Activated naive CD4-positive, alpha-beta T cell treated with anti-CD3 and anti-CD28 coated beads, Interleukin-2, amount 50 U/mL, for 16 hours (primary cell): ENCODE measurements around the gene CALML5.

ENCODE experiments used
- DNase-seq: peaks from one replicate; pipeline ENCODE4 v3.0.0-alpha.2; 2020

CALML5 gene, protein sequence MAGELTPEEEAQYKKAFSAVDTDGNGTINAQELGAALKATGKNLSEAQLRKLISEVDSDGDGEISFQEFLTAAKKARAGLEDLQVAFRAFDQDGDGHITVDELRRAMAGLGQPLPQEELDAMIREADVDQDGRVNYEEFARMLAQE

DNA sequence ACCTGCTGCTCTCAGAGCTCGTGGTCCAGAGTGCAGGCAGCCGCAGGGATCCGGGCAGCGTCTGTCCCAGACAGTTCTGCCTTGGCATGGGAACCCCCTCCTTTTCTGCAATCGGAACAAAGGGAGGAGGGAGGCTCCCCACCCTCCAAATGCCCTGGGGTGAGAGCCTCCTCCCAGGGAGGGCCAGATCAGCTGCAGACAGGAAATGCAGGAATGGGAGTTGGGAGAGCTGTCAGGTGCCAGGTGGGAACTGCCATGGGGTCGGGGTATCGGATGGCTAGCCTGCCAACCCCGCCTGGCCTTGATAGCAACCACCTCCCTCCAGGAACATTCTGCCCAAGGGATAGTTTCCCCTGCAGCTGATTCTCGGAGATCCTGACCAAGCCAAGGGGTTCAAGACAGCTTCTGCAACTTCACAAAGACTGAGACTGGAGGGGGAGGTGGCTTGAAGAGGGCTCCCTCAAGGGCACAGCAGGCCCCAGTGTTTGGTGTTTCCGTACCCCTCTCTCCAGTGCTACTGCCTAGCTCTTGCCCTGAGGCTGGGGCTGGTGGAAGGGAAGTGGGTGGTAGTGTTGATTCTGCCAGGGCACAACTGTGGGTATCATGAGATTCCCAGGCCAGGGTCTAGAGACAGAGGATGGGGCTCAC, at the start of gene CALML5:
Gene CALML5 (minus strand): TSS at position 78 of the 648 bp plus-strand sequence. CDS start 132 bp downstream, outside the sequence.
- DNase-seq: no peak

DNA sequence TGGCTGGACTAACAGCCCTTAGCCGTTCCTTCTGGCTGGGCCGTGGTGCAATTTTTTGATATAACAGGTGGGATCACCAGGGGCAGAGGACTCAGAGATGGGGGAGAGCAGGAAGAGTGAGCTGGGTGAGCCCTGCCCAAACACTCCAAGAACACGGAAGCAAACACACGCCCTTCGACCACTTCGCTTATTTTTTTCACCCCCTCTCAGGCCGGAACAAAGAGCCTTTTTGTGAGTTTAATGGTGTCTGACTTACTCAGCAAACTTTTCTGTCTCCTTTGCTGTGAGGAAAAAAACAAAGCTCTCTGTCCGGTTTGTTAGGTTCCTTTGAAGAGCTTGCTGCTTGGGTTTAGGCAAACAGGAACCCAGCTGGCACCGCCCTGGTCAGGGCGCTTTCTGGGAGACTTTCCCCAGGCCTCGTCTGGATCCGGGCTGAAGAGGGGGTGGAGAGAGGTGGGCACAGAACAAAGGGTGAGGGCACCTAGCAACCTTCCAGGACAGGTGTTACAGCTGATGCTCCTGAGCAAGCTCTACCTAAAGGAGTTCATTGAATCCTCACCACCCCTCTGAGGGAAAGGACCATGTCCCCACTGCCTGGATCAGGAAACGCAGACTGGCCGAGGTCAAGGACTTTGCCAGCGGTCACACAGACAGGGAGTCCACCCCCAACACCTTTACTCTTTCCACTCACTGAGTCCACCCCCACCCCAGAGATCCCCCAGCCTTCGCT, 48.7 kb upstream of the CALML5 start:
- no peak for DNase-seq

DNA sequence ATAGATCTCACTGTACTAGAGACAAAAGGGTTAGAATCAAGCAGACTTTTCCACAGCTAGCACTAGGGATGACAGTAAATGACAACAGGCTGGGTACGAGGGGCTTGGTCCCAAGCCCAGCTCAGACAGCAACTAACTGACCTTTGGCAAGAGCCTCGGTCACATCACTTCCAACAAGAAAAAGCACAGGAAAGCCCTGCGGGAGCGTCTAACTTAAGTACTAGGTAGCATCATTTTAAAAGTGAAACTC, 48.2 kb upstream of the CALML5 start:
- no peak for DNase-seq

DNA sequence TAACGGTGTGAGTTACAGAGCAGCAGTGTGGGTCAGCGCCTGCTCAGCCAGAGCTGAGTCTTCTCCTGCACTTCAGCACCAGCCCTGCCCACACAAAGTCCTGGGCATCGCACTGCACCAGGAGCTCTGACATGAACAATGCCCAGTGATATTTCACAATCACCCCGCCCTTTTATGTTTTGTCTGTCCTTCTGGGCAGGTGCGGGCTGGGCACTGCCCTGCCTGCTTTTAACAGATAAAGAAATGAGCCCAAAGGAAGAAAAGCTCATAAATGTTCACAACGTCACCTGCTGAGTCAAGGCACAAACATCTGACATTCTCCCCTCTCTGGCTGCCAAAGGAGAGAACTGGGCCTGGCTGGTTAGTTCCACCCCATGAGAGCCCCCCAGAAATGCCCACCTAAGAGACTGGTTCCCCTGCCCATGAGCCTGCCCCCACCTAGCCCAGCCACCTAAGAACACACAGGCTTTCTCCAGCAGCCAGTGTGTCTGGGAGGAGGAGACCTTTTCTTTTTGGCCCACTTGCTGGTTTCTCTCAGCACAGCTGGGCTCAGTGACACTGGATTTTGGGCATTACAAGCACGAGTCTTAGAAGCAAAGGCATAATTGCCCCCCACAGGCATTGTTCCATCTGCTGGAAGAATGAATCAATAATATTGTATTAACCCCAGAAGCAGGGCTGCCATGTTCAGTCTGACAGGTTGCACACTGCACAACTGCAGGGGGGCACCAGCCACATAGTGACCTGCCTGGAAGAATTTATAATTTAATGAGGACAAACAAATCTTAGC, 47.7 kb upstream of the CALML5 start:
- DNase-seq: no peak

DNA sequence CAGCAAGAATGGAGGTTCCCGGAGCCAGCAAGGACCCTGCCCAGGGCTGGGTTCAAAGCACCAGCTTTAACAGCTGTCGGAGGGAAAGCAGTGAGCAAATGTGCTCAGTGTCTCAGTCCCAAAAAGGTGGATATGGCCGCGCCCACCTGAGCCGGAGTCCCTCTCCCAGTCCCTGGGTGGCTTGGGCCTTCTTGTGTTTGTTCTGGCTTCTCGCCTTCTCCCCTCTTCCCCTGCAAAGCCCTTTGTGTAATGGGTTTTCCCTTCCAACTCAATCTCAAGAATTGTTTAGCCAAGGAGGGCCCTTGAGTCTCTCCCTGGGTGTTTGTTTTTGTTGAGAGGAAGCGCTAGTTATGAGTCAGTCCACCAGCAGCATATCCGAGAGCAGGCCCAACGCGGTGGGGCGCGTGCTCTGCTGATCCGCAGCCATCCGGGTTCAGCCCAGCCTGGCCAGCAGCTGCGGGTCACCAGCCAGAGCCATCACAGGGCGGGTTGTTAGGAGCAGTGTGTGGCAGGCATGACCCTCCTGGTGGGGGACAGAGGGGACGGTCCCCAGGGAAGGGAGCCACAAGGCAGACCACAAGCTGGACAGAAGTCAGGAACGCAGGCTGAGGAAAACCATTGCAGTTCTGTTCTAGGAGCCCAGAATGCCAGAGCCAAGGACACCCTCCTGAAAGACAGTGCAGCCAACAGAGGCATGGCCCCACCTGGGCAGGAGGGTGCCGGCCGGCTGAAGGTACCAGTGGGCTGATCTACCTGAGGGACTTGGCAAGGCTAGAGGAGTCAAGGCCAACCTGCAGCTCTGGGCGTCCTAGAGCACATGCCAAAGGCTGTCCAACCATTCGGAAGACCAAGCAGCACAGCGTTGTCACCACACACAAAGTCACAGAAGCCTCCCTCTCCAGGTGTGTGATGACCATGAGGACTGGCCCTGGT, 46.7 kb upstream of the CALML5 start:
- no peak for DNase-seq

DNA sequence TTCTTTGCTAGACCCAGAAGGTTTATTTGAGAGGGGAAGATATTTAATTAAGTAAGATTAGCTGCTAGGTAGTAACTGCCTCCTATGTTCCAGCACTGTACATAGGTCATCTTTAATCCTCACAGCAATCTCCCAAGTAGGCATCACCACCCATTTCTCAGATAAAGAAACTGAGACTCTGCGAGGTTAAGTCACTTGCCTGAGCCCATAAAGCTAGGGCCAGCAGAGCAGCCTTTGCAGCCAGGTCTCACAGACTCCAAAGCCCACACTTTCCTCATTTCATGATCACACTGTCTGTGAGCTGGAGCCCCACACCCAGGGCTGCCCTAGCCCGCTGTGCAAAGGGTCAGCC, 46.0 kb upstream of the CALML5 start:
- DNase-seq: no peak

DNA sequence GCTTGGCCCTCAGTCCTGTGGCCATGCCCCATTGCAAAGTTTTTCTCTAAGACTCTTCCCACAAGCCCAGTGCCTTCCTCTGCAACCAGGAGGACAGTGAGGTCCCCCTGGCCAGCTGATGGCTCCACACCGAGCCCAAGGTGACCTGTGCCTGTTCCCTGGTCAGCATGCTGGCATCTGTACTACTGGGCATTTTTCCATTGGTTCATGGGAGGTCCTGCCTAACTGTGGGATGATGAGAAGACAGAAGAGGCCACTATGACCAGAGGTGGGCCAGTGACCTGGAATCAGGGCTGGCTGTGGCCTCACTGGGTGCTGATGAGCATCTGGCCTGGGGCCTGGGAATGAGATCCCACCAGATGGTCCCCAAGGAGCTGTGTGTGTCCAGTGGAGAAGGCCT, 45.6 kb upstream of the CALML5 start:
- no peak for DNase-seq

DNA sequence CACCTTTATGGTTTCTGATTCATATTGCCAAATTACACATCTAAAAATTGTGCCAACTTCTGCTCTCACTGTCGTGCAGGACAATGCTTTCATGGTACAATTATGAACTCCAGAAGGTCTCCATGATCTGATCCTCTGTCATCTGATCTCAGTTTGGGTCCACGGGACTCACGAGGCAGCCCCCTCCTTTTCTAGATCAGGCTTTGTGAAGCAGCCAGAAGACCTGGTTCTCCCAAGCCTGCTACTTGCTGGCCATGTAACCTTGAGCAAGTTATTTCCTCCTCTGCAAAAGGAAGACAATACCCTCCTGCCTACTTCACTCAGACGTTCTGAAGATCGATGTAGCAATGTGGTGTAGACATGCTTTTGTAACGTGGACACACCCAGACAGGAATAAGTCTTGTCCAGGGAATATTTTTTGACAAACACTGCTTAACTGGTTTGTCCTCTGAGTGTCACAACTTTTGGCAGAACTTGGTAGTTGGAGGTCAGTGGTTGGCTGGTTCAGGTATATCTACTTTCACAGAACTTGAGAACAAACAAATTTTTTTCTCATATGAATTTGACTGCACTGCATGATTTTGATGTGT, 44.9 kb upstream of the CALML5 start:
- DNase-seq: no peak

DNA sequence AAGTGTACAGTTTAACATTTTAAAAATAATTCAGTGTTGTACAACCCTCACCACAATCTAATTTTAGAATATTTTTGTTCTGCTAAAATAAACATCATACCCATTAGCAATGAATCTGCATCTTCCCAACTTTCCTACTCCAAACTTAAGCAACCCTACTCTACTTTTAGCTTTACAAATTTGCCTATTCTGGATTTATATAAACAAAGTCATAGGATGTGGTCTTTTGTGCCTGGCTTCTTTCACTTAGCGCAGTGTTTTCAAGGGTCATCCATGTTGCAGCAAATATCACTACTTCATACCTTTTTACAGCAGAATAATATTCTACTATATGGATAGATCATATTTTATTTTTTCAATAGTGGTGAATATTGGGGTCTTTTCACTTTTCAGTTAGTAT, 44.3 kb upstream of the CALML5 start:
- no peak for DNase-seq

DNA sequence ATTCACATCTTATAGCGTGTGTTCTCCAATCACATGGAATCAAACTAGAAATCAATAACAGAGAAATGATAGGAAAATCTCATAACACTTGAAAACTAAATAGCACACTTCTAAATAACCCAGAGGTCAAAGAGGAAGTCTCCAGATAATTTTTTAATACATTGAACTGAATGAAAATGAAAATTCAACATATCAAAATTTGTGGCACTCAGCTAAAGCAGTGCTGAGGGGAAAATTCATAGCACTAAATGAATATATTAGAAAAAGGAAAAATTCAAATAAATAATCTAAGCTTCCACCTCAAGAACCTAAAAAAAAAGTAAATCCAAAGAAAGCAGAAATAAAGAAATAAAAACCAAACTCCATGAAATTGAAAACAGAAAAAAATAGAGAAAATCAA, 42.7 kb upstream of the CALML5 start:
- DNase-seq: no peak

DNA sequence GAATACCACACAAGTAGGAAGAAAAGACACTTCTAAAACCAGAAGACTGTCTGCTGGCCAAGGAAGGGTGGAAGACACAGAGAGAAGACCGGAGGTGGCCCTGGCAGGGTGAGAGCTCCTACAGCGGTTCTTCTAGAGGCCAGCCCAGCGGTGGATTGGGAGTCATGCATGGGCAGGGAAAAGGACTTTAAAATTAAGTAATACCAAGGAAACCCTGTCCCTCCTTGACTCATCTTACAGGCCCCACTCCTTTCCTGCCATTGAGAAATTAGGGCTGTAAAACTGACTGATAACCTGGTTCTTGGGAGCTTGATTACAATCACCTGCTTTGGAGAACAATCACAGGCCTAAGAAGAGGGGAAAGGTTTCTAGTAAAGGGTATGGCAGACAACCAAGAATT, 41.5 kb upstream of the CALML5 start:
- no peak for DNase-seq

DNA sequence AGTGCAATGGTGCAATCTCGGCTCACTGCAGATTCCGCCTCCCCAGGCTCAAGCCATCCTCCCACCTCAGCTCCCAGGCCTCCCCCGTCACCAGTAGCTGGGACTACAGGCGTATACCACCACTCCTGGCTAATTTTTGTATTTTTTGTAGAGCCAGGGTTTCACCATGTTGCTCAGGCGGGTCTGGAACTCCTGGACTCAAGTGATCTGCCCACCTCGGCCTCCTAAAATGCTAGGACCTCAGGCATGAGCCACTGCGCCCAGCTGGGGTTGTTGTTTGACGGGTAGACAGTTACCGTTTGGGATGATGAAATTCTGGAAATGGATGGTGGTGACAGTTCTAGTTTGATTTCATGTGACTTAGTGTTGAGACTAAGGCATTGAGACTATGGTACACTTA, 40.7 kb upstream of the CALML5 start:
- DNase-seq: no peak

DNA sequence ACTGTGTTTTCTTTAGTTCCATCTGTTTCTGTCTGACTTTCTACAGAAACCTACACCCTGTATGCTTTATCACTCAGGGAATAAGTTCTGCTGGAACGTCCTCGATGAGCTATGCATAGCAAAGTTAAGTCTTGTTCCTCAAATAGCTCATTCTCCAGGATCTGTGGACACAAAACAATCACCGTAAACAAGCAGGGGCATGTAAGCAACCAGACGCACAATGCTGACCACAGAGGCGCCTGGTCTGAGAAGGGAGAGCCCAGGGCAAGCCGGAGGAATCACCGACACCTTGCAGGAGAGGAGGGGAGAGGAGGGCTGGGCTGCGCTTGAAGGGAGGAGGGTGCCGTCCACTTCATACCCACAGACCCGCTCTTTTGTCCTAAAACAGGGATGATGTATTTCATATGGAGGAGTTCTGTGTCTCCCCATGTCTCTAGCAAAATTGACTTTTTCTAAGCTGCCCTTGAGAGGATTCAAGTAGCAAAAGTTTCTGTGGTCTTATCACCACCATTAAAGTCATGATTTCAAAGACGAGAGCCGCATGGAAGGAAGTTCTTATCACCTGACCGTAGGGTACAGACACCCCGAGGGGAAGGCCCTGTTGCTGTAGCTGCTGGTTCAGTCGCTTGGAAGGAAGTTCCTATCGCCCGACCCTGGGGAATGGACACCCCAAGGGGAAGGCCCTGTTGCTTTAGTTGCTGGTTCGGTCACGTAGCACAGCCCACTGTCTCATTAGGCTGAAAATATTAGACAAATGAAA, 39.7 kb upstream of the CALML5 start:
- no peak for DNase-seq

DNA sequence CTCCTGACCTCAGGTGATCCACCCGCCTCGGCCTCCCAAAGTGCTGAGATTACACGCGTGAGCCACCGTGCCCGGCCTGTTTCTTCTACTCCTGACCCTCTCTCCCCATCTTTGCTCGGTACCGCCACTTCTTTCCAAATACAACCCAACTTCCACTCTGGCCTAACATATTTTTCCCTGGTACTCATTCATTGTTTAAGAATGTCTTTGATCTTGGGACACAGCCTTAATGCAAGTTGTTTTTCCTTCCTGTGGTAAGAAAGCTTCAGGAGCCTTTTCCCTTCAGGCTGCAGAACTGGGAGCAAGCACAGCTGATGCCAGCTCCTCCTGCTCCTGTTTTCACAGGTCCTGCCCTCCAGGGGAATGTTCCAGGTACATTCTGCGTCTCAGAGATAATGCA, 39.1 kb upstream of the CALML5 start:
- no peak for DNase-seq

DNA sequence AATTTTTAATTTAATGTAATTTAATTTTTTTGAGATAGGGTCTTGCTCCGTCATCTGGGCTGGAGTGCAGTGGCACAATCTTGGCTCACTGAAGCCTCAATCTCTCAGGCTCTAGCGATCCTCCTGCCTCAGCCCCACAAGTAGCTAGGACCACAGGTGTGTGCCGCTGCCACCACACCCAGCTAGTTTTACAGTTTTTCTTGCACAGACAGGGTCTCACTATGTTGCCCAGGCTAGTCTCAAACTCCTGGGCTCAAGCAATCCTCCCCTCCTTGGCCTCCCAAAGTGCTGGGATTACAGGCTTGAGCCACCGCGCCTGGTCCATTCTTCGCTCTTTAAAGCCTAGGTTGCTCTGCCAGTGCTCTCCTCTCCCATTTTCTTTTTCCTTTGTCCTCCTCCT, 38.3 kb upstream of the CALML5 start:
- DNase-seq: no peak

DNA sequence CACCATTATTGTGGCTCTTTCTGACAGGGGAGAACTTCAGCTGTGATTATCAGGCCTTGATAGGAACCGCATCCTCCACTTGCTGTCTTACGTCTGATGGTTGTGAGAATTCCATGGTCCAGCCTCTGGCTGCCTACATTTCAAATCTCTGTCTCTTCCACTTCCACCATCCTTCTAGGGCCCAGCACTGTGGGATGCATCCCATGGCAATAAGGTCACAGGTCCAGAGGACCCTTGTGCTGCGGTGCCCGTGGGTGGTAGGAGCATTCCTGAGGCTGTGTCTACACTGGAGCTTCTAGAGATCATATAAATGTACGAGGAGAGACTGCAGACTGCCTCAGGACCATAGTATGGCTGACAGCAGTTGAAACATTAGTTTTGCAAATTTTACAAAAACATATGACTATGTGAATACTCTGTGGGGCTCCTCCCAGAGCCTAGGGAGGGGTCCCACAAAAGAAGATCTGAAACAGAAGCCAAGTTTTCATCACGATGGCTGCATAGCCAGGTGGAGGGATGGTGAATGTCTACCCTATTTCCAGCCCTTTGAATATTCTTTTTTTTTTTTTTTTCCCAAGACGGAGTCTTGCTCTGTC, 37.2 kb upstream of the CALML5 start:
- no peak for DNase-seq

DNA sequence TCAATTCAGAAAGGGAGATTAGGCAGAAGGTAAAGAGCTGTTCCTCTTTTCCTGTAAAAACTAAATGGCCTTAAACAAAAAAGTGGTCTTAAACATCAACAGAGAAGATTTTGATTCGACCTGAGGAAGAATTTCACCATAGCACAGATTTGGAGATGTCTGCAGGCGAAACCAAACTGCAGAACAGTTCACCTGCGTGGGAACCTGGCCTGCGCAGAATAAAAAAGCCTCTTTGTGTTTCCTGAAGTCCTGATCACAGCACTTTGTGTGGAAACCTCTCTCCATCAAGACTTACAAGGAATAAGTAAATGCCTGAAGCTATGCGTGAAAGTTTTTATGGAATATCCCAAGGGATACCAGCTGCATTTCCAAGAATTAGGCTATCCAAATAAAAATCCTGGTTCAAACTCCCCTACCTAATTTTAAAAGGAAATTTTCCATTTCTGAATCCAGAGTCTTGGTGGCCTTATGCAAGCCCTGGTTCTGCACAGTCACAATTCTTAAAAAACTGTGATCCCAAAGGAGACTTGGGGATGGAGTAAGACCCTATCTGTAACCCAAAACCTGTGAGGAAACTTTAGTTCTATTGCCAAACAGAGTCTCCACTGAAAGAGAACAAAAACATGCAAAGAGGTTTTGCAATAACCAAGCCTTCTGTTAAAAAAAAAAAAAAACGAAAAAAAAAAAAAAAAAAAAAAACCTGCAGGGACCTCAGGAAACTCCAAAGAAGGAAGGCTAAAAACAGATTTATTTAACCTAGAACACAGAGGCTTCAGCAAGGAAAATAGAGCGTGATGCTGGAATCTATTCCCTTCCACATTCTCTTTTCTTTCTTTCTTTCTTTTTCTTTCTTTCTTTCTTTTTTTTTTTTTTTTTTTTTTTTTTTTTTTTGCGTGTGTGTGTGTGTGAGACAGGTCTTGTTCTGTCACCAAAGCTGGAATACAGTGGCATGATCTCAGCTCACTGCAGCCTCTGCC, 35.8 kb upstream of the CALML5 start:
- DNase-seq: no peak

DNA sequence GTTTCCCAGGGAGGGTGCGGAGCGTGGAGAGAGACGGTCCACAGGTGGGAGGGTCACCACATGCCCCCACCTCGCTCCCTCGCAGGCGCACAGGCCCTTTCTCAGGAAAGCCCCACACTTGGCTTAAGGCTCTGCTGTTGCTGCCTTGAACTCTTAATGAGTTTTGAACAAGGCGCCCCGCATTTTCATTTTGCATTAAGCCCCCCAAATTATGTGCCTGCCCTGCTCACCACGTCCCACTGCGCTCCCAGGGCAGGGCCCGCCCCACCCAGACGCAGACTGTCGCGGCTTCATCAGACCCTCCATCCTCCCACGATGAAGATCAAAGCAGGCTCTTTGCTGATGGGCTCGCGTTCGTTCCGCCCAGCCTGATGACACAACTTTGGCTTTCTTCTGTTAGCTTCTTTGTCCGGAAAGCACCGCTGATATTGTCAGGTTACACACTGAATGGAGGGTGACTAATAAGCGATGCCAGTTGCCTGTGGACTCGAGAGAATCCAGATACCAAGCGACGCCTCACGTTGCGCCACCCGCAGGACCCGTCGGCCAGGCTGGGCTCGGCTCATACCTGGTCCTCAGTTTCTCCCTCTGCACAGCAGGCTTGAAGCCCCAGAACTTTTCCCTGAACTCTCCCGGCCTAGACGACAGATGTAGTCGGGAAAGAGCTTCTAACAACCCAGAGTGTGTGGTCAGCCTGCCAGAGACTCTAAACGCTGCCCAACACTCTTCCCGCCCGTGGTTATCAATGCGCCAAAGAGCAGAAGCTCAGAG, 34.9 kb upstream of the CALML5 start:
- no peak for DNase-seq

DNA sequence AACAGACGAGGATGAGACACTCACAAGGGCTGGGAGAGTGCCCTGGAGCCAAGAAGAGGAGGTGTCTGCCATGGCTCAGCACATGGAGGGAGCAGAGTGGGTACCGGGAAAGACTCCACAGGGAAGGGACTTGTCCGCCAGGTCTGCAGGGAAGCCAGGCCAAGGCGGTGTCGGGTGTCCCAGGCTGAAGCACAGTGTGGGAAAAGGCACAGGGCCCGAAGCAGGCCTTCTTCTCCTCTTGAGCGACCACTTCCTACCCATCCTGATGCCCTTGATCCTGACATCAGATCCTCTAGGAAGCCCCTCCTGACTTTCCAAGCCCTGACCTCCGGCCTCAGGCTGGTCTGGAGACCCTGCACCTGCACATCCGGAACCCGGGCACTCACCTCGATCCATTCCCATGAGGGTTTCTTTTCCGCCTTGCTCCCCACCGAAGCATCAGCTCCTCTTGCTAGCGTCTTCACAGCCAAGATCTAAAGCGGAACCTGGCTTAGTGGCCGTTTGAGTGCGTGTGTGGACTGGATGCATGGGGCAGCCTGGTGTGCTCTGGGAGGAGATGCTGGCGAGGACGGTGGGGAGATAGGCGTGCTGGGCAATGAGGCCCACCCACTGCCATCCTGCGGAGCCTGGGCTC, 33.8 kb upstream of the CALML5 start:
- DNase-seq: no peak
